GM18868 (cell line): ENCODE data around the gene DPYD.

Experiments
- ATAC-seq: cut with Tn5 transposase; IDR thresholded peaks from one replicate; pipeline ENCODE4 v1.9.1; 2021; ENCODE audit warnings: mild to moderate bottlenecking, moderate library complexity; ENCODE audit not compliant: unreplicated experiment

Gene DPYD

DNA sequence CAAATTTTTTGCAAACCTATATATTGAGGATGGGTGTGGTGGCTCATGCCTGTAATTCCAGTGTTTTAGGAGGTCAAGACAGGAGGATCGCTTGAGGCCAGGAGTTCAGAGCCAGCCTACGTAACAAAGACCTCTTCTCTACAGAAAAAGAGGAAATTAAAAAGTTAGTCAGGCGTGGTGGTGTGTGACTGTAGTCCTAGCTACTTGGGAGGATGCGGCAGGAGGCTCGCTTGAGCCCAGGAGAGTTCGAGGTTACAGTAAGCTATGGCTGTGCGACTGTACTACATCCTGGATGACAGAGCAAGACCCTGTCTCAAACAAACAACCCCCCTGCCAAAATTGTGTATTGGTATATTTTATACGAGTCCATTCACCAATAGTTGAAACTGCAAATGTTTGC, 589.7 kb downstream of the DPYD start:
- no peak for ATAC-seq

DNA sequence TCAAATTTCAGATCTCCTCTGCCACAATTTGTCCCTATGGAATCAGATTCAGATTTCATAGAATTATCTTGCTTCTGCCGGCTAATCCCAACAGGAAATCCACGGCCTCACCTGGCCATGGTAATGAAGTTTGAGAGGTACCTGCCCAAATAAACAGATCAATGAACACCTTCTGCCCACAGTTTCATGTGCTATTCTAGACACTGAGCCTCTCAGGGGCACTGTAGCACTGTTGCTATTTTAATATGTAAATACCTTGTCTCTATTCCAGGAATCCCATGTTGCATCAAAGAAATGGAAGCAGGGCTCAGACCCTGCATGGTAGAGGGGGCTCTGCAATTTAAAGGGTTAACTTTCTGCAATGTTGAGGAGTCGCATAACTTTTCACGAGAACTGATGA, 606.1 kb downstream of the DPYD start:
- no peak for ATAC-seq

DNA sequence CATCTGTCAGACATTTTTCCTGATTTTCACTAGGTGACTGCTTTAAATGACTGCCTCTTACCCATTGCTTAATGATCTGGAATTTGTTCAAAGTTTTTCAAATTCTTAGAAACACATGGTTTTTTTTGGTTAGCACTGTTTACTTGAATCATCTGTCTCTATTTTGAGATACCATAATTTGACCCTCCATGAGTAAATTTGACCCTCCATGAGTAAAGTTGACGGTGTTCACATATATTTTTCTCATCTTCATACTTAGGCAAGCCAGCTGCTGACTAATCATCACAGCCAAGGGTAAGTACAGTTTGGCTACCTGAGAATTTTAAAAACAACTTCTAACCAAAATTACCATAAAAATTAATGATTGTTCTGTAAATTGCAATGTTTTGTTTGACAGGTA, 612.7 kb downstream of the DPYD start:
- ATAC-seq: no peak

DNA sequence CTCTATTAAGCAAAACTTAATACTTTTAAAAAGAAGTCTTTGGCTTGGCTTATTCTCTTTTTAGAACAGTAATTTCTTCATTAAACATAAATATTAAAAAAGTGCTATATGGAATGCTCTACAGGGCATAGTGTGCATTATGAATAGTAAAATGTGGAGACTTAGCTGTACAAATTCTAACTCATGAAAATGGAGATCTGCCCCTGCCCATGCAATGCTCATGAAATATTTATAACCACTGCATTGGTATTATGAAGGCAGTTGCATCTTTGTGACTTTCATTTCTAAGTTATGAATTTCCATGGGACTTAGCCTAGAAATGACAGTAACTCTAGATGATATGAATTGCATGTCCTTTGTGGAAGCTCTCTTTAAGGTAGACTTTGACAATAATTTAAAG, 613.3 kb downstream of the DPYD start:
- ATAC-seq: no peak

DNA sequence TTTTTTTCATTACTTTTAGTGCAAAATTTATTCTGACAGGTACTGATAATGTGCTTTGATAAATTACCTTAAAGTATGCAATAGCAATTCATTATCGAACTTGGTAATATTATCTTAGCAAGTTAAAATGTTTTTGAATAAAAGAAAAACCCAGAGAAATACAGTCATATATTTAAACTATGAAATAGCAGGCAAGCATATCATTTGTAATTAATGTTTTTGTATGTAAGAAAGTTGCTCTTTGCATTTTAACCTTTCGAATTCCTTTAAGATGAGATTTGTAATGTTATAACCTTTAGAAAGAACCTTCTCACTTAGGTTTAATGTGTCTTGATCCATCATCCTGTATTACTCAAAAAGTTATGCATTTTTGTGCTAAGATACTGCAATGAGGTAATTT, 613.7 kb downstream of the DPYD start:
- no peak for ATAC-seq

DNA sequence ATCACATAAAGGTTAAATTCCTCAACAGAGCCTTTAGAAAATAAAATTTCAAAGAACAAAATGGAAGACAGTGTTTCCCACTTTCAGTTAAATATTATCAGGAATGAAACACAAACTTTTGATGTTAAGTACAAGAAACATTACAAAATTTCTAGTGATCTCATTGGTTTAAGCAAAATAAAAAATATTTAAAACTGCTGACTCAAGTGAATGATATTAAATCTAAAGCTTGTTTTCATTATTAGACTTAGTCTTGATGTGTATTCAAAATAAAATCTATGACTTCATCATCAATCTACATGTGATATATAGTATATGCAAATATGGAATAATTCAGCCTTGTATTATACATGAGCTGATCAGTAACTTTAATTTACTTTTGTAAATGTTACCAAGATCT, 614.3 kb downstream of the DPYD start:
- ATAC-seq: no peak

DNA sequence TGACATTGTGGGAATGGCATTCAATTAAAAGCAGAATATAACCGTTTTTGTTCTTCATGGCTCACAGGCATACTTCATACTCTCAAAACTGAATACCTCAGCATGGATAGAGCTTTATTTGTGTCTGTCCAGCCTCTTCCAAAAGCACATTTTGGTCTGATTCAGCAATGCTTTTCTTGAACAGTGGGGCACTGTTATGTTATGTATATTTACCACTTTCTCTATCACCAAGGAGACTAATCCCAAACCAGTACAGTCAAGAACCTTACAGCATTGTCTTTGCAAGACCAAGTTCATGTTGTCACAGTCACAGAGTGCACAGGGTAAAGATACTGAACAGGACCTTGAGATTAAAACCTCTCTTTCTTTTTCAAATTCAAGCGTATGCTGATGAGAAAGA, 616.5 kb downstream of the DPYD start:
- ATAC-seq: no peak

DNA sequence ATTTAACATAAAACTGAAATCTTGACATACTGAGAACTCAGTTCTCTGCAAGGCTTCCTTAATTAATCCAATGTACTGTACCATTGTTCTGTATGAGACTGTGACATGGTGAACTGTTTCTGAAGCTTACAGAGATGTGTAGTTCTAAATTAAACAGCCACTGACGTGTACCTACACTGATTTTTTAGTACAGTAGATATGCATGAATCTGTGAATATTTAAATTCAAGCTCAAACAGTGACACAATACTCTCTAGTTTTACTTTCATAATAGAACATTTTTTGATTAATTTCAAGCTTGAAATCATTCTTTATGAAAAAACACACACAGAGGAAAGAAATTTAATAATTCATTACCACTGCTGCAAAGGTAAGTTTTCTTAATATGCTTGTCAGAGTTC, 621.9 kb downstream of the DPYD start:
- no peak for ATAC-seq

DNA sequence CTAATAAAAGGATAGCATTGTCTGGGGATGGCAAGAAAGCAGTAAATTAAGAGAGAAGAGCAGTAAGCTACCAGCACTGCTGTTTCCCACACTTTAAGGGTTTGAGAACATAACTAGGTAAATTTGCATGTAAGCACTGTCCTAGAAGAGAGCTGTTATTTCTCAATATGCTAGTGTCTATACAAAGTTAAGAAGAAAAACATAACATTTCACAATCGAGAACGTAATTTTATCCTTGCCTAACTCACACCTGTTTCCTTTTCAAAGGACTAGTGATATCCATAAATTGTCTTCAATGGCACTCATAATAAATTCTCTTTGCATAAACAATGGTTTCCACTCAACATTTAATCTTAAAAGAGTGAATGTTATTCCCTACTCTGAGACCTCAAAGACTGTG, 623.2 kb downstream of the DPYD start:
- no peak for ATAC-seq

DNA sequence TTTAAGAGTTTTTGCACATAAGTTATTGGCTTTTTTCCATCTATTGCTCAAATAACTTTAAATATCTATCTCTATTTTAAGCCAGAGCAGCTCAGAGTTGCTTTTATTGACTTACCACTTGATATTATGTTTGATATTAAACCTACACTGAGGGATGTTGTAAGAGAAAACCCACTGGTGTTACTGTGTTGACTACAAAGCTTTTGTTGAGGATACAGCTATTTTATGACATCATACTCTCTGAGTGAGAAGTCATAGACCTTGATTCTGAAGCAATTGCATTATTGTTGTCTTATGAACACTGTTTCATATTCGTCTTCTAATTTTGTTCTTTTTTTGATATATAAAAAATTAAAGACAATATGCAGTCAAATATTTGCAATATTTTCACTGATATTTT, 638.9 kb downstream of the DPYD start:
- ATAC-seq: no peak

DNA sequence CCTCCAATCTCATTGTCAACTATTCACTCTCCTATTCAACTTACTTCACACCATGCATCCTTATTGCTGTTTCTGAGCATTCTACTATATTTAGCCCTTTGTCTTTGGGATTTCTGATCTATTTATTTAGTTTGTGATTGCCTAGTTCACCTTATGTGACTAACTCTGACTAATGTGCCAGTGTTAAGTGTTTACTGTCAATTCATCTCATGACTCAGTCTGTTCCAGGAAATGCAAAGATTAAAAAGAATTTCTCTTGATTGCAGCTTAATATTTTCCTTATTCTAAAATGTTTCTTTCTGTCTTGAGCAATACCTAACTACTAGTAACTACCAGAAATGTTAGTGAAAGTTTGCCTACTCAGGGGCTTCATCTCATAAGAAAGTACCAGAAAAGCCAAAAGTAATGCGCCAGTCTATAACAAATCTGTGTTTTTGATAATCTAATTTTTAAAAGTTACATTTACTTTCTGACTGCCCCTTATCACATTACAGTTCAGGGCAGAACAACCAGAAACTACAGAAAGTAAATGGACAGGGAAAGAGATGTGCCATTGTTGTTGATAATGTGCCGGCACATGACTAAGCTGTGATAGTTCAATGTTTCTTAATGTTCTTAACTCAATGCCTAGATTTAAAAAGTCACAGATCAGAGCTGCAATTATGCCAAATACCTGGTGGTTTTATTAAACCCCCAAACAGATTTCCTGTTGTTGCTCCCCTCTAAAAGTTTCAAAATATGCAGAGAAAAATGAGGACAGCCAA, 642.8 kb downstream of the DPYD start:
- ATAC-seq: no peak

DNA sequence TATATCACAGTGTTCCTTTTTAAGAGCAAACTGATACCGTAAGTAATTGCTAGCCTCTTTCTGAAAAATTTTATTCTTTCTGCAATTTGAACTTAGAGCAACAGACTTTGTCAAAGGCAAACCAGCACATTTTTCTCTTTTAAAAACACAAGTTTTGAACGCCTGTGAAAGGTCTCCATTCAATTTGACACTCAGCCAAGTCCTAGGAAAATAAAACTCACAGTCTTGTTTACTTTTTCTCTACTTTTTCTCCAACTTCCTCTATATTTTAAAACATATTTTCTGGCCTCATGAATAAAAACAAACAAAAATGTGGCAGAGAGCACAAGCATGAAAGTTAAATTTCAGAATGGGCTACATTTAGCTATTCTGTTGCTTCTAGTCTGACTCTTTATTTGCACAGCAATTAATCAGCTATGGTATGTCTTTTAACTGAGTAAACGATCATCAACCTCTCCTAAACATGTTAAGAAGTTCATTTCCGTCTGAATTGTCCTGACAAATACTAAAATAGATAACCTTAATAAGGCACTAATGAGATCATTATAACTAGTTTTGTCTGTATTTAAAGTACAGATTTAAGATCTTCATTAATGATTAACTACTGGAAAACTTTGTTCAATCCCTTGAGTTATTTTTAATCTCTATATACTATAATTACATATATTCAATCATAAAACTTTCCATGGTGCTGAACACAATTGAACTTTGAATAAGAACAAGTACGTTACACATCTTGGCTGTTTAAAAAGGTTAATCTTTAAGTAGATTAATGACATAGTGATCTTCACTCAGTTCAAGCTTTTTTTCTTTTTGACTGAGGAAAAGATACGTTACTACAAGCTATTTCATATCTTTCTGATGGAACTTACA, 648.7 kb downstream of the DPYD start:
- no peak for ATAC-seq

DNA sequence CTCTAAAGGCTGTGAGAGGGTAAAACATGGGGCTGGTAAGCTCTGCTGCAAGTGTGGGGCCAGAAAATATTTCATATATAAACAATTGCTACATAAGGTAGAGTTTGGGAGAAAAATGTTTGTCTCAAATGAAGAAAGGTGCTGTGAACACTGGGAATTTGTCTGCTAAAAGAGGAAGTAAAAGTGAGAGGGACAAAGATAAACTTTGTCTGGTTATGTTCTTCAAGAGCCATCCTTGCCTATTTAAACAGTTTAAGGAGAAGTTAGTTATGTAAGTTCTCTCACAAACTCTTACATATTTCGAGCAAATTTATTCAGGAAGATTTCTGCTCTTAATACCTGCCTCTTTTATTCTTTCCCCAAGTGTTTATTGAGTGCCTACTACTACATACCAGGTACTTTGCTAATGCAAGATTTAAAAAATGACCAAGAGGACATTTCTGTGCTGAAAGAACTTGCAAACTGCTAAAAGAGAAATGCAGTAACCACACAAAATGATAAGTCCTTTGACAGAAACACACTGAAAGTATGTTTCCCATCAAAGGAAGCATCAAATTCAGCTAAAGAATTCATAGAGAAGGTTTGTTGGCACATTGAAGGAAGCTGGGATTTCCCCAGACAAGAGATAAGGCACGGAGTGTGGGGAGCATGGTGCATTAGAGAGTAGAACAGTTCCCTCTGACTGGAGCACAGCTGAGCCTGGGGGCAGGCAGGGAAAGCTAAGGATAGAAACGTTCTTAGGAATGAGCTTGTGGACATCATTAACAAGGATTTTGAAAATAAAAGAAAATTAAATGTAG, 650.1 kb downstream of the DPYD start:
- ATAC-seq: peak; percentile 70

DNA sequence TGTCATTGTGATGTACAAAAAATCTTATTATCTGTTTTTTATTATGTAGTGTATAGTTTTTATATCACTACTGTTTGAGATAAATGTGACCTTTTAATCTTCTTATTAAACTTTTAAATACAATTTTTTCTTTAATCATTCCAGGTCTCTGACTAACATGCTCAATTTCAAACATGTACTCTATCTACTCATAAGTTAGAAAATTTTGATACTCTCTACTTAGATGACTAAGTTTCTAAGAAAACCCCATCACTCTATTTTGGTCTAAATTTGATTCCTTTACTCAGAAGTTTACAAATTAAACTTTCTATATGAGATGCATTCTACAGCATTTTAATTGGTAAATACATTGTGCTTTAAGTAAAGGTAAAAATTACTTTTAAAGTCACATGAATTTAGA, 655.2 kb downstream of the DPYD start:
- ATAC-seq: no peak

DNA sequence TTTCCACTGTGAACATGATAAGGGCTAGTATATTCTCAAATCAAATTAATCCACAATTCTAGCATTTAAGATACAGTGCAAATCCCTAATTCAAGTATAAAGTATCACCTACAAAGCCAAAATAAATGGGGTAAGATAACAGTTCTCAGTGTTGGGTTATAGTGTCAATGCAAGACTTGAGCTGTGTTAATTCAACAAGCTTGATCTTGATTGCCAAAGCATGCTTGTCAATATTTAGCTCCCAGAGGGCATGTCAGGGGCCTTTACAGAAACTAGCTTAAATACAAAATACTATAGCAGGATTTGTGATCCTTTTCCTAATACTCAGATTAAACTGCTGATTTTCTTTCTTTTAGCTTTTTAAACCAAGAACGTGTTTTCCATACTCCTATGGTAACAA, 658.0 kb downstream of the DPYD start:
- no peak for ATAC-seq

DNA sequence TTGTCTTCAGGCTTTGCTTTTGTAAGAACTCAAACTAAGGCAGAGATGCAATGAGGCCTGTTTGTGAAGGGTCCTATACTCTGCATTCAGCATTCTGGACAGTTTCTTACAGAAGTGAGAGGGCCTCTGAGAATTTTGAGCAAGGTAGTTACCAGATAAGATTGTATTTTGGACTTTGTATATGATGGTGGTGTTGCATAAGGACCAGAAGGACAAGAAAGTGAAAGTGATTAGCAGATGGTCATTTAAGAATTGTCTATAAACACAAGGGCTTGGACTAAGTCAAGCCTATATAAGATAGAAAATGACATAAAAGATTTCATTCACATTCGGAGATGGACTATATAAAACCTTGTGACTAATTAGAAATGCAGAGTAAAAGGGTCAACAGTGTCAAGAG, 662.2 kb downstream of the DPYD start:
- ATAC-seq: no peak

DNA sequence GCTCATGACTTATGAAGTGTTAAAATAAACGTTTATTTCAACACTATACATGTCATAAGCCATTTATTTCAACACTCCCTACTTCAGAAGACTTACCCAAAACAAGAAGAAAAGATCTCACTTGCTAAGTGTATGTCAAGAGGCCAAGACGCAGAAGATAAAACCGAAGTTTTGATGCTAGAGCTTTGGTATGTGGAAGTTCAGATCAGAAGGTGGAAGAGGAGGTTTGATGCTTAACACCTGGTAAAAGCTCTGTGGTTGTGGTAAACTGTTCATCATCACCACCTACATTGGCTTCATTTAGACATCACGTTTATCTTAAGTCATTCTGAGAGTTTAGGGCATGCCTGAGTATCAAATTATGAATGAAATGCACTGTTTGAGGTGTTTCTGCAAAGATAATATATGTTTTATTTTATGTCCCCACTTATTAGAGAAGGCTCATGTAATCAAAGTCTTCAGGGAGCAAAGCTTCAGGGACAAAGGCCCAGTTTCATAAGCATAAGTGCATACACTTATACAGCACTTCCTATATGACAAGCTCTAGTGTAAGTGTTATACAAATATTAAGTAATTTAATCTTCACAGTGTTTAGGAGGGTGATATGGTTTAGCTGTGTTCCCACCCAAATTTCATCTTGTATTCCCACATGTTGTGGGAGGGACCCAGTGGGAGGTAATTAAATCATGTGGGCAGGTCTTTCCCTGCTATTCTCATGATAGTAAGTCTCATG, 665.9 kb downstream of the DPYD start:
- ATAC-seq: no peak

DNA sequence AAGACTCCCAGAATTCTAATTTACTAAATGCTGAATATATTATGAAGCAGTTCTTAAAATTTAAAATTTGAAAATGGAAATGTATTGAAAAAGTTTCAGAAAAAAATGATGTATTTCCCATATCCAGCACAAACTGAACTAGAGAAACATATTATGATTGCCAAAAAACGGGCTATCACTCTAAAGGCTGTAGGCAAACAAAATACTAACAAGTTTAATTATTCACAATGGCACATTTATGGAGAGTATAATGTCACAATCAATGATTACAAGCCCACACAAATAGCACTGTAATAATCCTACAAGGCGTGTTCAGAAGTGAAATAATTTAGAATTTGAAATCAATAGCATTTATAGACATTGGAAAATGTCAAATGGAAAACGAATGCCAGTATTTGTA, 667.9 kb downstream of the DPYD start:
- ATAC-seq: no peak

DNA sequence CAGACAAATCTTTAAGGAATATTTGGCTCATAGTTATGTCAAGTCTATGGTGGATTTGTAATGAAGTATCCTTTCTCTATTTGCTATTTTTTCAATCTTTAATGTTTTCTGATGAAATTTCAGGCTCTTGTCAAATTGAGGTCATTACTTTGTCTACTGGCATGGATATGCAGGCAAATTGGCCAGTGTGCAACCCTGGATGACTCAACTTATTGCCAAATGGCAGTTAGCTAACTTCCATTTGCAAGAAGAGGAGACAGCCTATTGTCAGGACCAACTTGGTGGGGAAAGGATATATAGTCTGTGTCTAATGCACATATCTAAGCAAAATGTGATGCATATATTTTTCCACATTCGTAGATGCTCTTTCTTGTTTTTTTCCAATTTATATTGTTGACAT, 668.8 kb downstream of the DPYD start:
- ATAC-seq: no peak

DNA sequence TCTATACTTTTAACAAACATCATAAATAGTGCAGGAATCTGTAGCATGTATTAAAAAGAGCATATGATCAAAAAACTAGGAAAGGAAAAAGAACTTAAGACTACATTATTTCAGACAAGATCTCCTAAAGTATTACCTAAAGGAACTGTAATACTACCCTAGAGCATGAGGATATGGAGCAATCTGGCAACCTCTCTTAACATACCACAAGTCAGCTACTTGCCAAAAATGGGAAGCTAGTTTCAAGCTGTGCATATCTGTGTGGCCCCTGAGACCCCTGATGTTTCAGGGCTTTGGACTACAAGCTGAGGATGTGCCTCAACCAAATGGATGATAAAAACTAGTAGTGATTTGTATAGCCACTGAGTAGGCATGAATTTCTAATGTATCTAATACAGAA, 673.6 kb downstream of the DPYD start:
- ATAC-seq: no peak

DNA sequence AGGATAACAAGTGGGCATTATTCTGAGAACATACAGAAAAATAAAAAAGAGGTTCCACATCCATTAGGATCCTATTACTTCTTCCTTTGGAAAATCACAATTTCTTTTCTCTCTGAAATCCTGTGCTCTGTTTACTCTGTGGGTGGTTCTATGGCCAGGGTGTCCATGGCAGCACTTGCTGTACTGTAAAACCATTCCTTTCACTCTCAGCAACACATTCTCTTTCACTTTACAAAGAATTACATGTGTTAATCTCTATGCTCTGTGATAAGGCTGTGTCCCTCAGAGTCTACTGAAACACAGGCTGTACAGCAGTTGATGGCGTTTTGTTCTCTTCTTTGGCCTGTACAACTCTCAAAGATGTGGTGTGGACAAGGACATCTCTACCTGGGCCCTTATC, 675.2 kb downstream of the DPYD start:
- ATAC-seq: no peak
